Bronchial epithelial cell (primary cell): ENCODE measurements around the gene IRX4. TPM values are rescaled to one million over a fixed set of nuclear protein-coding genes. Genes with fewer than 3 reads are reported as not detected.

Source experiments
- DNase-seq: peaks from one replicate; pipeline ENCODE4 v3.0.0-alpha.2; 2010; ENCODE audit warnings: low read depth
- FAIRE-seq: peaks from 2 replicates; lab custom pipeline; 2011; peaks lifted over from hg19 to GRCh38; lab: Jason Lieb, UNC
- H3K27me3 ChIP-seq: 2 replicates; pipeline ENCODE4 v1.5.1; 2011; ENCODE audit warnings: low read length; ENCODE audit not compliant: control insufficient read depth, insufficient read depth
- H3K36me3 ChIP-seq: 2 replicates; pipeline ENCODE4 v1.5.1; 2011; ENCODE audit warnings: low read length; ENCODE audit not compliant: control insufficient read depth, insufficient read depth
- H3K4me3 ChIP-seq: 2 replicates; pipeline ENCODE4 v1.5.1; 2011; ENCODE audit warnings: mild to moderate bottlenecking, low read depth, low read length, control low read depth
- total RNA-seq: library from RNA; depleted of rRNA; stranded (reverse); fragments of >200 nt; gene quantifications from 2 replicates; pipeline ENCODE4 v1.2.1, GENCODE V29; 2014
- TF ChIP-seq, protein P1 (sequence below): IDR thresholded peaks from 2 replicates; pipeline ENCODE4 v1.5.1; 2011; ENCODE audit warnings: mild to moderate bottlenecking, moderate library complexity, low read length, control low read depth, inconsistent platforms; ENCODE audit not compliant: insufficient read depth, severe bottlenecking

IRX4 gene
- total RNA-seq, 1 donor from 2014 or later = 1.1 TPM

DNA sequence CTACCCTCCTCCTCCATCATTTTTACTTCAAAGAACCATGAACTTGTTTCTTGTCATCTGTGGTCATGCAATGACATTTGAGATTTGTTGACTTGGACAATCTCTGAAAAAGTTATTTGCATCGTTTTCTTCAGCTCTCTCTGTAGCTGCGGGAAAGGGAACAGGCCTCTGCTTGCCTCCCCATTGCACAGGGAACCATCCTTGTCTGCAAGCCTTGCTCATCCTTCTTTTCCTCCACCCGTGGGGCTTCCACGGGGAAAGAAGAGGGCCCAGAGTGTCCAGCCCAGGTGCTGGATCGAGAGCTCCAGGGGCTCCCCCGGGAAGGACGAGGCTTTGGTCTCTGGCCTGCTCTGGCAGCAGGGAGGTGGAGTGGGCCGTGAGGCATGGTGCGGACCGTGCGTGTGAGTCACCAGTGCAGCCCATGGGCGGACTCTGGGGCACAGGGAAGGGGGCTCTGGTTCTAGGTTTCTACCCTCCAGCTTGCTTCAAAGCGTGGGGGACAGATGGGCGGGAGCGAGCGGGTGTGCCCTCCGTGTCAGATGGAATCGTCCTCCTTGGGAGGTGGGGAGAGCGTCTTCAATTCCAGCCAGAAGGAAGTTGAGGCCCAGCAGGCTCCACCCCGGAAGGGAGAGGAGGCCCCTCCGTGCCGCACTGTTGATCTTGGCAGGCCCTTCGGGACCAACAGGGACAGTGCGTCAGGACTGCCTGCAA lies 6.0 kb upstream of the IRX4 start:
- peaks cover 33% of the 10 kb centered on the region for H3K27me3 ChIP-seq
- FAIRE-seq (no peak), DNase-seq (no peak)
- TF ChIP-seq, protein P1, sequence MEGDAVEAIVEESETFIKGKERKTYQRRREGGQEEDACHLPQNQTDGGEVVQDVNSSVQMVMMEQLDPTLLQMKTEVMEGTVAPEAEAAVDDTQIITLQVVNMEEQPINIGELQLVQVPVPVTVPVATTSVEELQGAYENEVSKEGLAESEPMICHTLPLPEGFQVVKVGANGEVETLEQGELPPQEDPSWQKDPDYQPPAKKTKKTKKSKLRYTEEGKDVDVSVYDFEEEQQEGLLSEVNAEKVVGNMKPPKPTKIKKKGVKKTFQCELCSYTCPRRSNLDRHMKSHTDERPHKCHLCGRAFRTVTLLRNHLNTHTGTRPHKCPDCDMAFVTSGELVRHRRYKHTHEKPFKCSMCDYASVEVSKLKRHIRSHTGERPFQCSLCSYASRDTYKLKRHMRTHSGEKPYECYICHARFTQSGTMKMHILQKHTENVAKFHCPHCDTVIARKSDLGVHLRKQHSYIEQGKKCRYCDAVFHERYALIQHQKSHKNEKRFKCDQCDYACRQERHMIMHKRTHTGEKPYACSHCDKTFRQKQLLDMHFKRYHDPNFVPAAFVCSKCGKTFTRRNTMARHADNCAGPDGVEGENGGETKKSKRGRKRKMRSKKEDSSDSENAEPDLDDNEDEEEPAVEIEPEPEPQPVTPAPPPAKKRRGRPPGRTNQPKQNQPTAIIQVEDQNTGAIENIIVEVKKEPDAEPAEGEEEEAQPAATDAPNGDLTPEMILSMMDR = no peak
- no peaks in the 10 kb centered on the region for H3K36me3 ChIP-seq
- H3K4me3 ChIP-seq = no peak overlapping the region

GRCh38 chr5:1887588-1888360 lies 5.0 kb upstream of the IRX4 start:
- Histone ChIP-seq H3K27me3 (peaks cover 39% of the 10 kb centered on the region), H3K36me3 (no peaks in the 10 kb centered on the region), H3K4me3 (no peak overlapping the region)
- no peak for FAIRE-seq
- no peak for DNase-seq
- TF ChIP-seq, protein P1 = no peak

- TF ChIP-seq, protein P1 = no peak
- Histone ChIP-seq H3K27me3 (peaks cover 43% of the 10 kb centered on the region), H3K36me3 (no peaks in the 10 kb centered on the region), H3K4me3 (no peak overlapping the region)
- FAIRE-seq (no peak), DNase-seq (no peak)
These were observed 4.3 kb upstream of the IRX4 start for GRCh38 chr5:1886846-1887587.

DNA sequence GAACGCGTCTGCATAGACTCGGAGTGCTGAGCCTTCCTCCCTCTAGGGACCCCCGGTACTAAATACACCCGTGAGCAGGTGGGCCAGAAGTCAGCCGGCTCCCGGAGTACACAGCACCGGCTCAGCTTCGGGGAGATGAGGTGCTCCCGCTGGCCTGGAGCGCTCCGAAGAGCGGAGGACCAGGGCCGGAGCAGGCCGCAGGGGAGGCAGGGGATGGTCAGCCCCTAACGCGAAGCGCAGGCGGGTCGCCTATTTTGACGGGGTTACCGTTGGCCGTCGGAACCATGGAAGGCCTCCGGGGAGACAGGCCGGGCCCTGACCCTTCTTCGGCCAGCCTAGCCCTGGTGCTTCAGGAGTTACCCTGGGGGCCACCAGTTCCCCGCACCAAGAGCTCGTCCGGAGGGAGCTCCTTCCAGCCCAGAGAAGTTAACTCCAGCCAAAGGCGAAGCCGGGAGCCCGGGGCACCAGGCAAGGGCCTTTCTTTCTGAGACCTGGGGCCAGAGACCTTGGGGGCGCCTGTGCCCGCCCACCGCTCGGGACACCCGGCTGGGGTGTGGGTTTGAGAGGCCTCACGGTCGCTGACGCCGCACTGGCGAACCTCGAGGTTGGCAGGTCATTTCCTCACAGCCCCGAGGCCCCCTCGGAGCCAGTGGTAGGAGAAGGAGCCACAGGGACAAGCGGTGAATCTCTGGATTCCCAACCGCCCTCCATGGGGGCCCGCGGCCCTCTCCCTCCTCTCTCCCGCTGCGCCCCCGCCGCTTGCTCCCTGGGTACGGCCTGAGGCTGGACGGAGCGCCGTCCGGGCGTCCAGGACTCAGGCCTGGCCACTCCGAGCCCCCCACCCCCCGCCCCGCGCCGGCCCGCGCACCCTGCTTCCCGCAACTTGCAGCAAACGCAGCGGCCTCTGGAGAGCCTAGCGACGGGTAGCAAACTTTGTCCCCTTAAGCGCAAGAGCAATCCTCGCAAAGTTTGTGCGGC lies 3.4 kb upstream of the IRX4 start:
- Histone ChIP-seq H3K27me3 (peaks cover 50% of the 10 kb centered on the region), H3K4me3 (no peak overlapping the region), H3K36me3 (no peaks in the 10 kb centered on the region)
- DNase-seq = no peak
- FAIRE-seq = no peak
- TF ChIP-seq, protein P1 = no peak

- Histone ChIP-seq H3K36me3 (no peaks in the 10 kb centered on the region), H3K4me3 (no peak overlapping the region), H3K27me3 (peaks cover 53% of the 10 kb centered on the region)
- FAIRE-seq (no peak), DNase-seq (no peak)
- TF ChIP-seq, protein P1 = no peak
These were observed 2.7 kb upstream of the IRX4 start for GRCh38 chr5:1885404-1885755.
